B cell (primary cell): ENCODE results near the gene SEMA4C.

Experiments used
- CTCF ChIP-seq: fragments of 200-600 bp; IDR thresholded peaks from one replicate; pipeline ENCODE4 v1.8.0; 2022; ENCODE audit warnings: antibody characterized with exemption, mild to moderate bottlenecking
- EZH2 ChIP-seq: IDR thresholded peaks from 2 replicates; pipeline ENCODE4 v1.6.1; 2012; ENCODE audit warnings: borderline replicate concordance, low read depth, mild to moderate bottlenecking, moderate library complexity, low read length; ENCODE audit not compliant: insufficient read depth, poor library complexity, severe bottlenecking

- no peak for TF ChIP-seq CTCF
- TF ChIP-seq EZH2 = no peak
Observed at GRCh38 chr2:96859099-96859649, 10.7 kb downstream of the SEMA4C start.
